K562 (cell line): Measurements from ENCODE around the gene PTPRU. TPM values are rescaled to one million over a fixed set of nuclear protein-coding genes. Genes with fewer than 3 reads are reported as not detected.

Source experiments
- BACH1 ChIP-seq: fragments of 200-800 bp; sonication (Bioruptor generic); IDR thresholded peaks from 2 replicates; pipeline ENCODE4 v1.6.1; 2016; ENCODE audit warnings: missing genetic modification characterization, missing compliant biosample characterization
- DNMT1 ChIP-seq: fragments of 450-650 bp; IDR thresholded peaks from 2 replicates; pipeline ENCODE4 v1.6.1; 2016; ENCODE audit warnings: antibody characterized with exemption, mild to moderate bottlenecking
- ELF2 ChIP-seq: fragments of 250-450 bp; sonication (Bioruptor Pico); IDR thresholded peaks from 2 replicates; pipeline ENCODE4 v1.5.0; 2021; ENCODE audit warnings: mild to moderate bottlenecking
- ESRRA ChIP-seq: fragments of 450-650 bp; IDR thresholded peaks from 2 replicates; pipeline ENCODE4 v1.6.1; 2014; ENCODE audit warnings: low read depth, mild to moderate bottlenecking, moderate library complexity, borderline replicate concordance
- HDAC8 ChIP-seq: fragments of 450-650 bp; IDR thresholded peaks from 2 replicates; pipeline ENCODE4 v1.6.1; 2016; ENCODE audit warnings: mild to moderate bottlenecking, missing genetic modification characterization, moderate library complexity, missing compliant biosample characterization
- IRF2 ChIP-seq: sonication (generic); formaldehyde crosslinking; IDR thresholded peaks from 2 replicates; pipeline ENCODE4 v1.8.1; 2022; ENCODE audit warnings: mild to moderate bottlenecking, missing genetic modification reagents
- L3MBTL2 ChIP-seq: fragments of 450-650 bp; IDR thresholded peaks from 2 replicates; pipeline ENCODE4 v1.6.1; 2016; ENCODE audit warnings: mild to moderate bottlenecking, moderate library complexity
- MTA2 ChIP-seq: fragments of 450-650 bp; IDR thresholded peaks from 2 replicates; pipeline ENCODE4 v1.6.1; 2016; ENCODE audit warnings: low read depth
- POLR2H ChIP-seq: IDR thresholded peaks from 2 replicates; pipeline ENCODE4 v1.6.1; 2016; ENCODE audit warnings: missing genetic modification characterization, low read depth, mild to moderate bottlenecking, control low read depth, missing compliant biosample characterization, moderate library complexity
- RBM14 ChIP-seq: fragments of 200-400 bp; formaldehyde crosslinking; IDR thresholded peaks from 2 replicates; pipeline ENCODE4 v1.6.1; 2018; ENCODE audit warnings: low read depth, mild to moderate bottlenecking, low read length, moderate library complexity, borderline replicate concordance; ENCODE audit not compliant: insufficient read depth
- ZBTB12 ChIP-seq: fragments of 250-450 bp; sonication (Bioruptor Pico); IDR thresholded peaks from 2 replicates; pipeline ENCODE4 v1.4.0; 2020
- ZNF143 ChIP-seq: sonication (generic); formaldehyde crosslinking; IDR thresholded peaks from 2 replicates; pipeline ENCODE4 v1.9.0; 2022; ENCODE audit warnings: mild to moderate bottlenecking, missing genetic modification reagents
- polyA plus RNA-seq, 8 experiments: library from polyadenylated mRNA; depleted of rRNA in 4 of 8; stranded (reverse) in 5 of 8; unstranded in 3 of 8; fragments of >200 nt; fragmentation: Nextera tagmentation in 2 of 8; fragmentation: Illumina TruSeq in 1 of 8; extraction: Ambion mirVana in 2 of 8; extraction: Trizol in 1 of 8; gene quantifications; 2 replicates each; pipeline versions ENCODE4 v1.2.1 to v1.2.3, GENCODE V29; 2011 to 2014; ENCODE audit warnings: inconsistent platforms in 1 of 8, missing spikeins in 1 of 8
- total RNA-seq, 7 experiments: library from RNA; depleted of rRNA in 6 of 7; stranded (reverse); fragments of >200 nt in 6 of 7; fragmentation: Illumina TruSeq in 2 of 7; extraction: Trizol in 2 of 7; gene quantifications; 2 replicates each; pipeline versions ENCODE4 v1.2.1 to v1.2.3, GENCODE V29; 2011 to 2021; ENCODE audit warnings: low replicate concordance in 1 of 7
- TF ChIP-seq, protein P1 (sequence below), 3 experiments: fragments of 200-800 bp in 1 of 3; sonication (Bioruptor generic) in 1 of 3; sonication (generic) in 1 of 3; formaldehyde crosslinking in 1 of 3; IDR thresholded peaks; 2 replicates each; pipeline versions ENCODE4 v1.6.1 to v1.8.0; 2016 to 2022; ENCODE audit warnings: mild to moderate bottlenecking in 2 of 3, missing compliant biosample characterization in 2 of 3, missing genetic modification characterization in 2 of 3, missing genetic modification reagents in 1 of 3
- TF ChIP-seq, protein P2 (sequence below): fragments of 250-450 bp; sonication (Bioruptor Pico); IDR thresholded peaks from 2 replicates; pipeline ENCODE4 v1.4.0; 2020; ENCODE audit warnings: mild to moderate bottlenecking
- TF ChIP-seq, protein P3 (sequence below): fragments of 450-650 bp; IDR thresholded peaks from 2 replicates; pipeline ENCODE4 v1.6.1; 2016; ENCODE audit warnings: mild to moderate bottlenecking
- TF ChIP-seq, protein P4 (sequence below), 3 experiments: IDR thresholded peaks in 2 of 3; conservative IDR thresholded peaks in 1 of 3; 2 replicates each; pipeline ENCODE4 v1.5.1; 2011 to 2012; ENCODE audit warnings: low read length in 3 of 3, mild to moderate bottlenecking in 3 of 3, control low read depth in 2 of 3, improper control_type of control experiment in 1 of 3, inconsistent platforms in 1 of 3, low read depth in 1 of 3, mixed read lengths in 1 of 3, moderate library complexity in 1 of 3; ENCODE audit not compliant: insufficient read depth in 2 of 3

PTPRU gene
- total and polyA plus RNA-seq, 9 of the 15 experiments (the other 6 are each of a cell fraction or from before 2014, with no cell fraction given) = 0.01 to 2.9 (median 1.0) TPM

- TF ChIP-seq RBM14 (no peak), IRF2 (CRISPR knock-in tag) (0 out of 2 replicates have a peak, but pooled peaks have one; percentile 49), ESRRA (0 out of 2 replicates have a peak, but pooled peaks have one; percentile 6), ZBTB12 (CRISPR knock-in tag) (no peak), L3MBTL2 (peak; percentile 49; the same call in 1 of the 2 replicates), ZNF143 (0 out of 2 replicates have a peak, but pooled peaks have one; percentile 30), MTA2 (no peak), BACH1 (tag) (no peak), HDAC8 (tag) (no peak), DNMT1 (no peak), ELF2 (CRISPR knock-in tag) (no peak), POLR2H (tag) (no peak)
- TF ChIP-seq, protein P1, sequence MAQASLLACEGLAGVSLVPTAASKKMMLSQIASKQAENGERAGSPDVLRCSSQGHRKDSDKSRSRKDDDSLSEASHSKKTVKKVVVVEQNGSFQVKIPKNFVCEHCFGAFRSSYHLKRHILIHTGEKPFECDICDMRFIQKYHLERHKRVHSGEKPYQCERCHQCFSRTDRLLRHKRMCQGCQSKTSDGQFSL (CRISPR knock-in tag; IDR thresholded peaks at IDR 0.05) = peak; percentile 27; the same call in 1 of the 2 replicates
- TF ChIP-seq, protein P1 (tag; IDR thresholded peaks at IDR 0.05) = no peak
- TF ChIP-seq, protein P2, sequence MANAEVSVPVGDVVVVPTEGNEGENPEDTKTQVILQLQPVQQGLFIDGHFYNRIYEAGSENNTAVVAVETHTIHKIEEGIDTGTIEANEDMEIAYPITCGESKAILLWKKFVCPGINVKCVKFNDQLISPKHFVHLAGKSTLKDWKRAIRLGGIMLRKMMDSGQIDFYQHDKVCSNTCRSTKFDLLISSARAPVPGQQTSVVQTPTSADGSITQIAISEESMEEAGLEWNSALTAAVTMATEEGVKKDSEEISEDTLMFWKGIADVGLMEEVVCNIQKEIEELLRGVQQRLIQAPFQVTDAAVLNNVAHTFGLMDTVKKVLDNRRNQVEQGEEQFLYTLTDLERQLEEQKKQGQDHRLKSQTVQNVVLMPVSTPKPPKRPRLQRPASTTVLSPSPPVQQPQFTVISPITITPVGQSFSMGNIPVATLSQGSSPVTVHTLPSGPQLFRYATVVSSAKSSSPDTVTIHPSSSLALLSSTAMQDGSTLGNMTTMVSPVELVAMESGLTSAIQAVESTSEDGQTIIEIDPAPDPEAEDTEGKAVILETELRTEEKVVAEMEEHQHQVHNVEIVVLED (CRISPR knock-in tag) = no peak
- TF ChIP-seq, protein P3, sequence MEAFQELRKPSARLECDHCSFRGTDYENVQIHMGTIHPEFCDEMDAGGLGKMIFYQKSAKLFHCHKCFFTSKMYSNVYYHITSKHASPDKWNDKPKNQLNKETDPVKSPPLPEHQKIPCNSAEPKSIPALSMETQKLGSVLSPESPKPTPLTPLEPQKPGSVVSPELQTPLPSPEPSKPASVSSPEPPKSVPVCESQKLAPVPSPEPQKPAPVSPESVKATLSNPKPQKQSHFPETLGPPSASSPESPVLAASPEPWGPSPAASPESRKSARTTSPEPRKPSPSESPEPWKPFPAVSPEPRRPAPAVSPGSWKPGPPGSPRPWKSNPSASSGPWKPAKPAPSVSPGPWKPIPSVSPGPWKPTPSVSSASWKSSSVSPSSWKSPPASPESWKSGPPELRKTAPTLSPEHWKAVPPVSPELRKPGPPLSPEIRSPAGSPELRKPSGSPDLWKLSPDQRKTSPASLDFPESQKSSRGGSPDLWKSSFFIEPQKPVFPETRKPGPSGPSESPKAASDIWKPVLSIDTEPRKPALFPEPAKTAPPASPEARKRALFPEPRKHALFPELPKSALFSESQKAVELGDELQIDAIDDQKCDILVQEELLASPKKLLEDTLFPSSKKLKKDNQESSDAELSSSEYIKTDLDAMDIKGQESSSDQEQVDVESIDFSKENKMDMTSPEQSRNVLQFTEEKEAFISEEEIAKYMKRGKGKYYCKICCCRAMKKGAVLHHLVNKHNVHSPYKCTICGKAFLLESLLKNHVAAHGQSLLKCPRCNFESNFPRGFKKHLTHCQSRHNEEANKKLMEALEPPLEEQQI = no peak
- TF ChIP-seq, protein P4, sequence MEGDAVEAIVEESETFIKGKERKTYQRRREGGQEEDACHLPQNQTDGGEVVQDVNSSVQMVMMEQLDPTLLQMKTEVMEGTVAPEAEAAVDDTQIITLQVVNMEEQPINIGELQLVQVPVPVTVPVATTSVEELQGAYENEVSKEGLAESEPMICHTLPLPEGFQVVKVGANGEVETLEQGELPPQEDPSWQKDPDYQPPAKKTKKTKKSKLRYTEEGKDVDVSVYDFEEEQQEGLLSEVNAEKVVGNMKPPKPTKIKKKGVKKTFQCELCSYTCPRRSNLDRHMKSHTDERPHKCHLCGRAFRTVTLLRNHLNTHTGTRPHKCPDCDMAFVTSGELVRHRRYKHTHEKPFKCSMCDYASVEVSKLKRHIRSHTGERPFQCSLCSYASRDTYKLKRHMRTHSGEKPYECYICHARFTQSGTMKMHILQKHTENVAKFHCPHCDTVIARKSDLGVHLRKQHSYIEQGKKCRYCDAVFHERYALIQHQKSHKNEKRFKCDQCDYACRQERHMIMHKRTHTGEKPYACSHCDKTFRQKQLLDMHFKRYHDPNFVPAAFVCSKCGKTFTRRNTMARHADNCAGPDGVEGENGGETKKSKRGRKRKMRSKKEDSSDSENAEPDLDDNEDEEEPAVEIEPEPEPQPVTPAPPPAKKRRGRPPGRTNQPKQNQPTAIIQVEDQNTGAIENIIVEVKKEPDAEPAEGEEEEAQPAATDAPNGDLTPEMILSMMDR (IDR thresholded peaks at IDR 0.05 in 2 of 3, conservative IDR thresholded peaks at IDR 0.05 in 1 of 3; ENCODE audit: insufficient read depth in 2 of 3, low read depth in 1 of 3, low read length in 3 of 3) = peak in 1 of 3 experiments; percentile 41; a peak in 1 of 6 replicates
Observed at GRCh38 chr1:29258976-29259801, 22.9 kb downstream of the PTPRU start (continued).
